Calu3 (cell line): ENCODE data around the gene AKR7A2. TPM values are rescaled to one million over a fixed set of nuclear protein-coding genes. Genes with fewer than 3 reads are reported as not detected.

Experiments used
- BruUV-seq: library from RNA; stranded (reverse); fragments of 400-500 nt; replicated peaks from 2 replicates; lab custom pipeline; 2021; lab: Mats Ljungman, UMichigan
- CTCF ChIA-PET: fragments of 300-600 bp; sonication (Branson Sonifier 250); formaldehyde crosslinking; loops from one replicate; lab custom pipeline; 2022; ENCODE audit warnings: antibody characterized with exemption; lab: Charles Lee
- DNase-seq: peaks from one replicate; pipeline ENCODE4 v3.0.0; 2022
- H3K27ac Mint-ChIP-seq: one replicate; pipeline ENCODE4 v1.8.0; 2022; ENCODE audit warnings: mixed read lengths; ENCODE audit not compliant: unreplicated experiment
- H3K27me3 Mint-ChIP-seq: one replicate; pipeline ENCODE4 v1.8.0; 2022; ENCODE audit warnings: mixed read lengths; ENCODE audit not compliant: unreplicated experiment
- H3K36me3 Mint-ChIP-seq: one replicate; pipeline ENCODE4 v1.8.0; 2022; ENCODE audit warnings: mild to moderate bottlenecking, moderate library complexity, mixed read lengths; ENCODE audit not compliant: insufficient read depth, unreplicated experiment
- H3K4me1 Mint-ChIP-seq: one replicate; pipeline ENCODE4 v1.8.0; 2022; ENCODE audit warnings: mild to moderate bottlenecking, low read depth, mixed read lengths; ENCODE audit not compliant: unreplicated experiment
- H3K4me3 Mint-ChIP-seq: one replicate; pipeline ENCODE4 v1.8.0; 2022; ENCODE audit warnings: mild to moderate bottlenecking, low read depth, moderate library complexity, mixed read lengths; ENCODE audit not compliant: unreplicated experiment
- H3K9me3 Mint-ChIP-seq: one replicate; pipeline ENCODE4 v1.8.0; 2022; ENCODE audit warnings: low read depth, mixed read lengths; ENCODE audit not compliant: unreplicated experiment
- CTCF ChIP-seq: fragments of 200-600 bp; IDR thresholded peaks from one replicate; pipeline ENCODE4 v1.8.0; 2022; ENCODE audit warnings: antibody characterized with exemption; ENCODE audit not compliant: unreplicated experiment
- intact Hi-C: fragments of 100-400 bp; cut with micrococcal nuclease; formaldehyde crosslinking; loops from one replicate; pipeline ENCODE4 v1.10.0; 2022; ENCODE audit not compliant: unreplicated experiment
- total RNA-seq: library from RNA; stranded (reverse); gene quantifications from 2 replicates; pipeline ENCODE4 v1.2.3, GENCODE V29; 2022

AKR7A2 gene
- total RNA-seq, 1 experiment from 2014 or later = 25.7 TPM

DNA sequence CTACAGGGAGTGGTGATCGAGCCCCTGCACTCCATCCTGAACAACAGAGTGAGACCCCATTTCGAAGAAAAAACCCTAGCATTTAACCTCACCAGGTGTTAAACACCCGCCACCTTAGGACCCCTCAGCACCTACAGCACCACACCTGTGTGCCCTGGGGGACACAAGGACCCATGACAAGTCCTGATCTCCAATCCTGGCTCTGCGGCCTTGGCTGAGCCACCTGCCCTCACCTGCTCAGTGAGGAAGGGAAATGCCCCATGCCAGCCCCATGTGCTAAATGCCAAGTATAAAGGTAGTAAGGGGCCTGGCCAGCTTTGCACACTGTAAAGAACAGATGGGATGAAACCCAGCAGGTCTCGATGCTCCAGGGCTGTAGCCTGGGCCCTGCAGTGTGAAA lies 49.2 kb downstream of the AKR7A2 start:
- Mint-ChIP-seq H3K27ac (no peak overlapping the region), H3K4me3 (no peak overlapping the region), H3K27me3 (no peaks in the 10 kb centered on the region), H3K36me3 (peaks cover 32% of the 10 kb centered on the region), H3K9me3 (peaks cover 3% of the 10 kb centered on the region), H3K4me1 (no peaks in the 10 kb centered on the region)
- intact Hi-C loops = no loop called here
- no peak for DNase-seq
- BruUV-seq = no TSS peak
- CTCF ChIA-PET = interaction anchor here (0.7 kb wide), 1 partner anchor 390 kb away, joined by 3 read pairs; no protein-coding TSS in a partner anchor
- TF ChIP-seq CTCF = no peak

GRCh38 chr1:19262047-19262446 lies 49.9 kb downstream of the AKR7A2 start:
- Mint-ChIP-seq H3K27me3 (no peaks in the 10 kb centered on the region), H3K27ac (no peak overlapping the region), H3K4me3 (no peak overlapping the region), H3K36me3 (peaks cover 39% of the 10 kb centered on the region), H3K9me3 (peaks cover 3% of the 10 kb centered on the region), H3K4me1 (no peaks in the 10 kb centered on the region)
- no peak for TF ChIP-seq CTCF
- no peak for DNase-seq
- BruUV-seq = no TSS peak
- CTCF ChIA-PET = no interaction called here
- intact Hi-C loops = no loop called here

- H3K36me3 Mint-ChIP-seq = peaks cover 47% of the 10 kb centered on the region
- no peak overlapping the region for H3K27ac Mint-ChIP-seq
- H3K27me3 Mint-ChIP-seq = no peaks in the 10 kb centered on the region
- DNase-seq = no peak
- BruUV-seq = no TSS peak
- CTCF ChIA-PET = no interaction called here
- H3K9me3 Mint-ChIP-seq = no peaks in the 10 kb centered on the region
- no peak for TF ChIP-seq CTCF
- intact Hi-C loops = no loop called here
- no peaks in the 10 kb centered on the region for H3K4me1 Mint-ChIP-seq
- H3K4me3 Mint-ChIP-seq = no peak overlapping the region
These were observed 51.5 kb downstream of the AKR7A2 start for GRCh38 chr1:19260211-19261138.

DNA sequence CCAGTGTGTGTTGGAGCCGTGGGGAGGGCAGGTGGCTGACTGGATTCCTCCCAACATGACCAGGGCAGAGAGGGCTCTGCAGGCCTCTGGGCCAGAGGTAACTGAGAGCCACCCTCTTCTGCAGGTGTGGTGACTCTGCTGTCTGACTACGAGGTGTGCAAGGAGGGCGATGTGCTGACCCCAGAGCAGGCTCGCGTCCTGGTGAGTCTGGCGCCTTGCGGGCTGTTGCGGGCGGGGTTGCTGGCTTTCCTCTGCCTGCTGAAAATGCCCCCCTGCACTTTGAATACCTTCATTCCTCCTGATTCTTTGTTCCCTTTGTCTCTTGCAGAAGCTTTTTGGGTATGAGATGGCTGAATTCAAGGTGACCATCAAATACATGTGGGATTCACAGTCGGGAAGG lies 53.6 kb downstream of the AKR7A2 start:
- Mint-ChIP-seq H3K36me3 (peaks cover 59% of the 10 kb centered on the region), H3K27me3 (no peaks in the 10 kb centered on the region), H3K9me3 (no peaks in the 10 kb centered on the region), H3K4me1 (peaks cover 4% of the 10 kb centered on the region), H3K27ac (no peak overlapping the region), H3K4me3 (no peak overlapping the region)
- BruUV-seq = no TSS peak
- CTCF ChIA-PET = no interaction called here
- intact Hi-C loops = no loop called here
- no peak for TF ChIP-seq CTCF
- no peak for DNase-seq
